ENCODE results near the gene SAFB.

The SAFB gene

GRCh38 chr19:5593343-5594255, 29.3 kb upstream of the SAFB start:
- in situ Hi-C loops (cut with HindIII; ENCODE audit: low sequenced_read_pairs) = no loop called here

GRCh38 chr19:5594521-5594950, 28.3 kb upstream of the SAFB start:
- in situ Hi-C loops (cut with HindIII; ENCODE audit: low sequenced_read_pairs) = no loop called here

GRCh38 chr19:5595129-5595528, 27.8 kb upstream of the SAFB start:
- in situ Hi-C loops (cut with HindIII; ENCODE audit: low sequenced_read_pairs) = no loop called here

GRCh38 chr19:5595745-5596144, 27.1 kb upstream of the SAFB start:
- in situ Hi-C loops (cut with HindIII; ENCODE audit: low sequenced_read_pairs) = no loop called here

GRCh38 chr19:5600797-5601196, 22.1 kb upstream of the SAFB start:
- in situ Hi-C loops (cut with HindIII; ENCODE audit: low sequenced_read_pairs) = loop anchor here (5.0 to 10.0 kb wide), 3 partner anchors 52 to 346 kb away; no protein-coding TSS in a partner anchor

- in situ Hi-C loops (cut with HindIII; ENCODE audit: low sequenced_read_pairs) = loop anchor here (5.0 to 10.0 kb wide), 3 partner anchors 49 to 349 kb away; no protein-coding TSS in a partner anchor
These were observed 19.3 kb upstream of the SAFB start for GRCh38 chr19:5603626-5604025.

GRCh38 chr19:5605362-5605761, 17.5 kb upstream of the SAFB start:
- in situ Hi-C loops (cut with HindIII; ENCODE audit: low sequenced_read_pairs) = loop anchor here (10.0 kb wide), 2 partner anchors 231 to 351 kb away; no protein-coding TSS in a partner anchor

- in situ Hi-C loops (cut with HindIII; ENCODE audit: low sequenced_read_pairs) = loop anchor here (10.0 kb wide), 2 partner anchors 233 to 353 kb away; no protein-coding TSS in a partner anchor
These were observed 15.3 kb upstream of the SAFB start for GRCh38 chr19:5607318-5608275.

- in situ Hi-C loops (cut with HindIII; ENCODE audit: low sequenced_read_pairs) = loop anchor here (10.0 kb wide), 2 partner anchors 233 to 353 kb away; no protein-coding TSS in a partner anchor
These were observed 14.6 kb upstream of the SAFB start for GRCh38 chr19:5608291-5608690.

GRCh38 chr19:5608766-5609165, 14.1 kb upstream of the SAFB start:
- in situ Hi-C loops (cut with HindIII; ENCODE audit: low sequenced_read_pairs) = loop anchor here (10.0 kb wide), 2 partner anchors 234 to 354 kb away; no protein-coding TSS in a partner anchor

GRCh38 chr19:5609881-5610448, 12.9 kb upstream of the SAFB start:
- in situ Hi-C loops (cut with HindIII; ENCODE audit: low sequenced_read_pairs) = loop anchor here (10.0 kb wide), 2 partner anchors 235 to 355 kb away; no protein-coding TSS in a partner anchor

GRCh38 chr19:5612891-5613865, 9.7 kb upstream of the SAFB start:
- in situ Hi-C loops (cut with HindIII; ENCODE audit: low sequenced_read_pairs) = no loop called here

GRCh38 chr19:5615756-5616327, 7.0 kb upstream of the SAFB start:
- in situ Hi-C loops (cut with HindIII; ENCODE audit: low sequenced_read_pairs) = no loop called here

GRCh38 chr19:5617080-5617479, 5.8 kb upstream of the SAFB start:
- in situ Hi-C loops (cut with HindIII; ENCODE audit: low sequenced_read_pairs) = no loop called here

GRCh38 chr19:5618591-5618990, 4.3 kb upstream of the SAFB start:
- in situ Hi-C loops (cut with HindIII; ENCODE audit: low sequenced_read_pairs) = no loop called here

GRCh38 chr19:5619946-5620345, 2.9 kb upstream of the SAFB start:
- in situ Hi-C loops (cut with HindIII; ENCODE audit: low sequenced_read_pairs) = no loop called here

GRCh38 chr19:5621311-5621944, 1.5 kb upstream of the SAFB start:
- in situ Hi-C loops (cut with HindIII; ENCODE audit: low sequenced_read_pairs) = no loop called here

- in situ Hi-C loops (cut with HindIII; ENCODE audit: low sequenced_read_pairs) = no loop called here
These were observed 878 bp upstream of the SAFB start for GRCh38 chr19:5621945-5622464.
